22Rv1 (cell line): ENCODE results near the gene MAGEE1.
A peak's percentile ranks its signal among the peaks of the same experiment; 100 is the strongest.

ENCODE experiments used
- H3K27ac ChIP-seq: fragments of 450-650 bp; 2 replicates; pipeline ENCODE4 v1.5.1; 2017
- ZFX ChIP-seq: fragments of 450-650 bp; IDR thresholded peaks from 2 replicates; pipeline ENCODE4 v1.6.1; 2017; ENCODE audit warnings: antibody characterized with exemption, borderline replicate concordance
- TF ChIP-seq, protein P1 (sequence below): fragments of 450-650 bp; IDR thresholded peaks from 2 replicates; pipeline ENCODE4 v1.5.1; 2017; ENCODE audit warnings: mild to moderate bottlenecking

Gene MAGEE1, protein sequence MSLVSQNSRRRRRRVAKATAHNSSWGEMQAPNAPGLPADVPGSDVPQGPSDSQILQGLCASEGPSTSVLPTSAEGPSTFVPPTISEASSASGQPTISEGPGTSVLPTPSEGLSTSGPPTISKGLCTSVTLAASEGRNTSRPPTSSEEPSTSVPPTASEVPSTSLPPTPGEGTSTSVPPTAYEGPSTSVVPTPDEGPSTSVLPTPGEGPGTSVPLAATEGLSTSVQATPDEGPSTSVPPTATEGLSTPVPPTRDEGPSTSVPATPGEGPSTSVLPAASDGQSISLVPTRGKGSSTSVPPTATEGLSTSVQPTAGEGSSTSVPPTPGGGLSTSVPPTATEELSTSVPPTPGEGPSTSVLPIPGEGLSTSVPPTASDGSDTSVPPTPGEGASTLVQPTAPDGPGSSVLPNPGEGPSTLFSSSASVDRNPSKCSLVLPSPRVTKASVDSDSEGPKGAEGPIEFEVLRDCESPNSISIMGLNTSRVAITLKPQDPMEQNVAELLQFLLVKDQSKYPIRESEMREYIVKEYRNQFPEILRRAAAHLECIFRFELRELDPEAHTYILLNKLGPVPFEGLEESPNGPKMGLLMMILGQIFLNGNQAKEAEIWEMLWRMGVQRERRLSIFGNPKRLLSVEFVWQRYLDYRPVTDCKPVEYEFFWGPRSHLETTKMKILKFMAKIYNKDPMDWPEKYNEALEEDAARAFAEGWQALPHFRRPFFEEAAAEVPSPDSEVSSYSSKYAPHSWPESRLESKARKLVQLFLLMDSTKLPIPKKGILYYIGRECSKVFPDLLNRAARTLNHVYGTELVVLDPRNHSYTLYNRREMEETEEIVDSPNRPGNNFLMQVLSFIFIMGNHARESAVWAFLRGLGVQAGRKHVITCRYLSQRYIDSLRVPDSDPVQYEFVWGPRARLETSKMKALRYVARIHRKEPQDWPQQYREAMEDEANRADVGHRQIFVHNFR

GRCh38 chrX:76427560-76428242 lies at the start of gene MAGEE1:
TSS of gene MAGEE1 (plus strand) at chrX:76427710. CDS start at chrX:76427931, 221 bp downstream.
- no peak for TF ChIP-seq ZFX
- TF ChIP-seq, protein P1, sequence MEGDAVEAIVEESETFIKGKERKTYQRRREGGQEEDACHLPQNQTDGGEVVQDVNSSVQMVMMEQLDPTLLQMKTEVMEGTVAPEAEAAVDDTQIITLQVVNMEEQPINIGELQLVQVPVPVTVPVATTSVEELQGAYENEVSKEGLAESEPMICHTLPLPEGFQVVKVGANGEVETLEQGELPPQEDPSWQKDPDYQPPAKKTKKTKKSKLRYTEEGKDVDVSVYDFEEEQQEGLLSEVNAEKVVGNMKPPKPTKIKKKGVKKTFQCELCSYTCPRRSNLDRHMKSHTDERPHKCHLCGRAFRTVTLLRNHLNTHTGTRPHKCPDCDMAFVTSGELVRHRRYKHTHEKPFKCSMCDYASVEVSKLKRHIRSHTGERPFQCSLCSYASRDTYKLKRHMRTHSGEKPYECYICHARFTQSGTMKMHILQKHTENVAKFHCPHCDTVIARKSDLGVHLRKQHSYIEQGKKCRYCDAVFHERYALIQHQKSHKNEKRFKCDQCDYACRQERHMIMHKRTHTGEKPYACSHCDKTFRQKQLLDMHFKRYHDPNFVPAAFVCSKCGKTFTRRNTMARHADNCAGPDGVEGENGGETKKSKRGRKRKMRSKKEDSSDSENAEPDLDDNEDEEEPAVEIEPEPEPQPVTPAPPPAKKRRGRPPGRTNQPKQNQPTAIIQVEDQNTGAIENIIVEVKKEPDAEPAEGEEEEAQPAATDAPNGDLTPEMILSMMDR: no peak
- peak within 1 kb of the TSS; percentile 54 for H3K27ac ChIP-seq

- TF ChIP-seq, protein P1: no peak
- TF ChIP-seq ZFX: no peak
- no peak overlapping the region for H3K27ac ChIP-seq
These were observed 28.5 kb upstream of the MAGEE1 start for GRCh38 chrX:76398970-76399369.

DNA sequence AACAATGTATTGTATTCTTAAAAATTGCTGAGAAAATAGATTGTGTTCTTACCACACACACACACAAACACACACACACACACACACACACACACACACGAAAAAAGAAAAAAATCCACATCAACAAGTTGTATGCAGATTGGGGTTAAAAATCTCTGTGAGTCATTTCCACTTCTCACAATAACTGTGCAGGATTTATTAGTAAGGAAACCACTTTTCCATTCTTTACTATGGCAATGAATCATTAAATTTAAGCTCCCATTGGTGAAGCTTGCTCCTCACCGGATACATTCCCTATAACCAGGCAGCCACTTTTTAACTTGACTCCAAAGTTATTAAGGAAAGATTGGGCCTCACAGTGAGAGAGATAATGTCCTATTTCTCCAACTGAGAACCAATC lies 19.7 kb upstream of the MAGEE1 start:
- no peak for TF ChIP-seq ZFX
- TF ChIP-seq, protein P1: no peak
- H3K27ac ChIP-seq: no peak overlapping the region

DNA sequence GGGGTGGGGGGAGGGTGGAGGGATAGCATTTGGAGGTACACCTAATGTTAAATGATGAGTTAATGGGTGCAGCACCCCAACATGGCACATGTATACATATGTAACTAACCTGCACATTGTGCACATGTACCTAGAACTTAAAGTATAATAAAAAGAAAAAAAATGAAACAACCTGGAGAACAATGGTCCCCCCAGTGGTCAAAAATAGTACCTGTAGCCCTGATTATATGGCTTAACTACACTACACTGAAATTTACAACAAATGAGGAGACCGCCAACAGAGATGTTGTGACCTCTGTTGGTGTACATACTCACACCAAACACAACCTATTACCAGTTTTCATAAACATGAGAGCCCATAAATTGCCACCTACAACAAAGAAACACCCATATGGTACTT lies 7.3 kb upstream of the MAGEE1 start:
- H3K27ac ChIP-seq: no peak overlapping the region
- TF ChIP-seq ZFX: no peak
- TF ChIP-seq, protein P1: no peak

- TF ChIP-seq, protein P1: no peak
- no peak for TF ChIP-seq ZFX
- H3K27ac ChIP-seq: peak overlapping the region; percentile 54
These were observed 977 bp downstream of the MAGEE1 start for GRCh38 chrX:76428243-76429130.

GRCh38 chrX:76433219-76433618 lies 5.7 kb downstream of the MAGEE1 start:
- H3K27ac ChIP-seq: no peak overlapping the region
- TF ChIP-seq ZFX: no peak
- TF ChIP-seq, protein P1: no peak
